ENCODE data around the gene KCNF1.

Gene KCNF1

GRCh38 chr2:10905006-10905861, 6.5 kb upstream of the KCNF1 start:
- DNase-seq: no peak

DNA sequence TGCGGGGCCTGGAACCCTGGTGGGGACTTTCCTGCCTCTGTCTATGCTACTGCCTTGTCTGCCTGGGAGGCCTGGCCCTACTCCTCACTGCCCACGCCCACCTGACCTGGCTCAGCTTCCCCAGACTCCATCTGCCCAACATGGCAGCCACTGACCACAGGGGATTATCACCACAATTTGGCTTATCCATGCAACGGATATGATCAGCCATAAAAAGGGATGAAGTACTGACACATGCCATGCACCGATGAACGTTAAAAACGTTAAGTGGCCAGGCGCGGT, 5.9 kb upstream of the KCNF1 start:
- DNase-seq: no peak

DNA sequence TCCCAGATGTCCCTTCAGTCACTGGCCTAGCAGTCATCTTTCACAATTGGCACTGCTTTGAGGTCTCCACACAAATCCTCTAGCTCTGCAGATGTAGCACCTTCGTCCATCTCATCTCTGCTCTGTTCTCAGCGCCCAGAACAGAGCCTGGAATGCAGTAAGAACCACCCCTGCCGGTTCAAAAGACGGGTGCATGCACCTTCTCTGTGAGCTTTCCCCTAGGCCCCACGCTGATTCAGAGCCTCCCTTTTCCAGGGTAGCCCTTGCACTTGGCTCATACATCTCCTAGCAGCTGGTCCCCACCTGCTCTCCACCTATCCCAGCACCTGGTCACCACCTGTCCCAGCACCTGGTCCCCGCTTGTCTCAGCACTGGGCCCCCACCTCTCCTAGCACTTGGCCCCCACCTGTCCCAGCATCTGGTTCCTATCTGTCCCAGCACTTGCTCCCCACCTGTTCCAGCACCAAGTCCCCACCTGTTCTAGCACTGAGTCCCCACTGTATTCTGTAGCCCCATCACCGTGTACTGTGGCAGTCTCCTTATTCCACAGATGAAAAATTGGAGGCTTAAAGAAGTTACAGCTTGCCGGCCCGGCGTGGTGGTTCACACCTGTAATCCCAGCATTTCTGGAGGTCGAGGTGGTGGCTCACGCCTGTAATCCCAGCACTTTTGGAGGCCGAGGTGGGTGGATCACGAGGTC, 4.7 kb upstream of the KCNF1 start:
- no peak for DNase-seq

- DNase-seq: no peak
These were observed 3.5 kb upstream of the KCNF1 start for GRCh38 chr2:10908195-10908594.

GRCh38 chr2:10909050-10909995, 2.4 kb upstream of the KCNF1 start:
- DNase-seq: no peak

DNA sequence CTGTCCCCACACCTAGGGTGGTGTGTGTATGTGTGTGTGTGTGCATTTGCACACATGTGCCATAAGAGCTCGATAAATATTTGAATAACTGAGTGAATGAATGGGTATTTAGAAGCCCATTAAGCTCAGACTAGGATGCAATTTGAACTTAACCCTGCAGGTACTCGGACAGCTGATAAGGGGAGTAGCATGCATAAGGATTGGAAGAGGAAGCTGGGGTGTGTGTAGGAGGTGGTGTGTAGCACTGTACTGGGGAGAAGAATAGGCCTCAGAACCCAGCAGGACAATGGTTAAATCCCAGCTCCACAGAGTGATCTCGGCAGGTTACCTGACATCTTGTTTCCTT, 1.8 kb upstream of the KCNF1 start:
- DNase-seq: no peak

DNA sequence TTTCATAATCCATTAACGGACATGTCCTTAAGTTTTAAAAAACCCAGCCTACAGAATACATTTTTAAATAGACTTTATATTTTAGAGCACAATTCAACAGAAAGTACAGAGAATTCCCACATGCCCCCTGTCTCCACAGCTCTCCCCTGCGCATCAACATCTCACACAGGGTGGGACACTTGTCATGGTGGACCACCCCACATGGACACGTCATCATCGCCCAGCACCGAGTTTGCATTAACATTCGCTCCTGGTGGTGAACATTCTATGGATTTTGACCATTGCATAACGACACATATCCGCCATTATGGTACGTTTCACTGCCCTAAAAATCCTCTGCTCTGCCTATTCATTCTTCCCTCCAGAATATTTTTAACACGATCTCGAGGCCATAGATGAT, 1.1 kb upstream of the KCNF1 start:
- DNase-seq: no peak

- no peak for DNase-seq
These were observed 470 bp downstream of the KCNF1 start for GRCh38 chr2:10912076-10912731.

GRCh38 chr2:10912796-10913455, 1.2 kb downstream of the KCNF1 start:
- DNase-seq: no peak

DNA sequence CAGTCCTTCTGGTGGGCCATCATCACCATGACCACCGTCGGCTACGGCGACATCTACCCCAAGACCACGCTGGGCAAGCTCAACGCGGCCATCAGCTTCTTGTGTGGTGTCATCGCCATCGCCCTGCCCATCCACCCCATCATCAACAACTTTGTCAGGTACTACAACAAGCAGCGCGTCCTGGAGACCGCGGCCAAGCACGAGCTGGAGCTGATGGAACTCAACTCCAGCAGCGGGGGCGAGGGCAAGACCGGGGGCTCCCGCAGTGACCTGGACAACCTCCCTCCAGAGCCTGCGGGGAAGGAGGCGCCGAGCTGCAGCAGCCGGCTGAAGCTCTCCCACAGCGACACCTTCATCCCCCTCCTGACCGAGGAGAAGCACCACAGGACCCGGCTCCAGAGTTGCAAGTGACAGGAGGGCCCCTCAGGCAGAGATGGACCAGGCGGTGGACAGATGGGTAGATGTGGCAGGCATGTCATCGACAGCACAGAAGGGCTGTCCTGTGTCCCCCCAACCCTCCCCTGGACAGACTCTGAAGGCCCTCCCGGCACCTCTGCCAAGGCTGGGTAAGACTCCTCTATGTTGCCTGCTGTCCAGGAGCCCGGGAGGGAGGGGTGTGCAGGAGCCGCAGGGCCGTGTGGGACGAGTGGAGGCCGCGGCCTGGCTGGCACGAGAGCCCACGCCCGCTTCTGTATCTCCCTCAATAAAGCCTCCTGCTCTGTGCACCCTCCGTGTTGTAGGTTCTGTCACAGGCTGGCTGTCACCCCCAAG, 2.0 kb downstream of the KCNF1 start:
- DNase-seq: no peak

- no peak for DNase-seq
These were observed 2.5 kb downstream of the KCNF1 start for GRCh38 chr2:10914272-10914693.

GRCh38 chr2:10915236-10915635, 3.5 kb downstream of the KCNF1 start:
- no peak for DNase-seq

DNA sequence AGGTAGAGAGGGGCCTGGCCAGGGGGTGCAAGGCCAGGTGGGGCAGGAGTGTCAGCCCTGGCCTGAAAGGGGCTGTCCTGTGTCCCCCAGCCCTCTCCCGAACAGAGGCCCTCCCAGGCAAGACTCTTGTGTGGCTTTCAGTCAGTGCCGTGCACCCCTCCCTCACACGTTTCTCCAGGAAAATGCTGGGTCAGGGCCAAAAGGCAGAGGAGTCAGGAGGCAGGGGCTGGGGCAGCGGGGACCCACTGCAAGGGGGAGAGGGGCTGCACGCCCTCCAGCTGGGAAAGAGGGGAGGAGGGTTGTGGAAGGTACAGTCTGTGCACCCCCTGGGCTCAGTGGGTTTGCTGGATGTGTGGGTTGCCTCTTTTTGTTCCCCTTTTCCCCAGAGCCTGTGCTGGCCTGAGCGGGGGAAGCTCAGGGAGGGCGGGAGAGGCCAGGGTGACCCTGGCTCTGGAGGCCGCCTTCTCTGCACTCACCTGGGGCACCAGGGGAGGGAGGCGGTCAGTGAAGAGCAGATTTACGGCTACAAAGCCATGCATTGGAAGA, 4.1 kb downstream of the KCNF1 start:
- DNase-seq: no peak

- DNase-seq: no peak
These were observed 5.2 kb downstream of the KCNF1 start for GRCh38 chr2:10916953-10917352.

- no peak for DNase-seq
These were observed 6.2 kb downstream of the KCNF1 start for GRCh38 chr2:10917927-10918326.

DNA sequence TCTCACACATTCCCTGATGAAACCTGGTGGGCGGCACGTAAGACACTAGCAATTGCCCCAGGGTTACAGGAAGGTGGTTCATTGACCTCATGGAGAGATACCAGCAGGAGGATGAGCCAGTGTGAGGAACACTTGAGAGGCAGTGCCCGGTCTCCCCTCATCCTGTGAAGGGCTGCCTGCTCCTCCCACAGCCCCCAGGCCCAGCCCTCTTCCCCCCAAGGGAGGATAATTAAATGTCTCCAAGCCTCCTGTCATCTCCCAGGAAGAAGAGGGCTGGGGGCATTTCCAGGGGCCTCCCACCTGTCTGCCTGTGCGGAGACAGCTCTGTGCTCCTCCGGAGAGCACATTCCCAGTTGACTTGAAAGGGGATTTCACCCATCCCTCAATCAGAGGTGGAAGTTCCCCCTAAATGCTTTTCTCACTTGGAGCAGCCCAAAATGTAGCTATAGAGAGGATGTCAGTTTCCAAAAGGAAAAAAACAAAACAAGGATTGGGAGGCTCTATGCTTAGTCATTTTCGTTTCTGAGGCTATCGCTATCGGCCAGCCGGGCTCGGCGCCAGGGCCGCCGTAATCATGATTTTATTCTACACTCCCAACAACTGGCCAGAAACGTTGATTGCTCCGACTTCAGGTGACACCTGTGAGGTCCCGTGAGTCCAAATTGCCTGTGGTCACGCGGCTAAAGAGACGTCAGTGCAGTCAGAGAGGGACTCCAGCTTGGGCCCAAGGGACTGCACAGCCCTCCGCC, 7.1 kb downstream of the KCNF1 start:
- no peak for DNase-seq

DNA sequence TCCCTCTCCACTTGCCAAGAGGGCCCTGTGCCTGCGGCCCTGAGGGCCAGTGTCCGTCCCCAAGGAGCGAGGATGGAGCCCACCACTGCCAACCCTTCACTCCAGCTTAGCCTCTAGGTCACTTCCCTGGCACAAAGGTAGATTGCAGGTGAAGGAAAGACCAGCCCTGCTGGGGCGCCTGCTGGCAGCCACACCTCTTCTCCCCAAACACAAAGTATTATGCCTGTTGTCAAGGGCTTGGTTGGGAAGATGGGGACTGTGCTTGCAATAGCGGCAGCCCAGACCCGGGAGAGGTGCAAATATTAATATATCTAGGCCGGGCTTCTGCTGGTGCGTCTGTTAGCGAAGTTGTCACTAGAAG, 7.7 kb downstream of the KCNF1 start:
- DNase-seq: no peak

DNA sequence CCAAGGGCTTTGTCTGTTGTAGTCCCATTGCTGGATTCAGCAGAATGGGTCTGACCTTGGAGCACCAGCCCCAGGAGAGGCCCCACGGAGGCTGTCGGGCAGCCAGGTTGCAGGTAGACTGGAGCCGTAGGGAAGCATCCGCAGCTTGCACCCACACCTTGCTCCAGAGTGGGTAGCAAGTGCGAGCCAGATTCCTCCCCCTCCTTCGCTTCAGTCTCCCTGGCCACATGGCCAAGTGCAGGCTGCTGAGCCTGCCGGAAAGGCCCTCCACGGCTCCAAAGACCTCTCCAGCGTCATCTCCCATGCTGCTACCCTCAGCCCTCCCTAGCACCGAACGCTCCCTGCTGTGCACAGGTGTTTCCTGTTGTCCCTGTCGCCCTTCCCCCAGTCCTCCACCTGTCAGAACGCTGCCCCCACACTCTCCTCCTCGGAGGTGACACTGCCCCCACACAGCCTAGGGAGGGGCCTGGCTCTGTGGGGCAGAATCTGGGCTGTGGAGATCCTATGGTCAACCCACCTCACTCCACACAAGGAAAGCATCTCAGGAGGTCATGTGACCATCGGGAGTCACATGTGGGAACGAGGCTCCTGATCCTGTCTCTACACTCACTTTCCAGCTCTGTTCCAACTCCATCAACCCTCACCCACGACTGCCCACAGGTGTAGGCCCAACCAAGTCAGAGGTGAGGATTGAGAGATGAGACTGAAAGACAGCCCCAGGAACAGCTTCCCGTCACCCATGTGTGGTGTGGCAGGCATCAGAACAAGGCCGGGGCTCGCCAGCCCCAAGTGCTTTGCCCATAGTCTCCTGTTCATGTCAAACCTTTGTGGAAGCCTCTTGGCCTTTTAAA, 8.3 kb downstream of the KCNF1 start:
- no peak for DNase-seq

GRCh38 chr2:10920764-10921388, 9.1 kb downstream of the KCNF1 start:
- DNase-seq: no peak
